NT2/D1 (cell line): ENCODE data around the gene SLC19A1.

Experiments
- DNase-seq: peaks from one replicate; pipeline ENCODE4 v3.0.0-alpha.2; 2011; ENCODE audit warnings: low read depth, low spot score
- H3K27me3 ChIP-seq: 2 replicates; pipeline ENCODE4 v1.6.0; 2011; ENCODE audit warnings: mild to moderate bottlenecking; ENCODE audit not compliant: insufficient read length, insufficient read depth
- H3K36me3 ChIP-seq: 2 replicates; pipeline ENCODE4 v1.6.1; 2011; ENCODE audit warnings: mild to moderate bottlenecking, low read length, mixed read lengths; ENCODE audit not compliant: insufficient read depth, insufficient read length
- H3K4me1 ChIP-seq: 2 replicates; pipeline ENCODE4 v1.5.1; 2011; ENCODE audit not compliant: insufficient read depth, insufficient read length
- H3K4me3 ChIP-seq: 2 replicates; pipeline ENCODE4 v1.5.1; 2011; ENCODE audit warnings: low read depth; ENCODE audit not compliant: insufficient read length
- H3K9ac ChIP-seq: 2 replicates; pipeline ENCODE4 v1.6.0; 2011; ENCODE audit warnings: low read depth; ENCODE audit not compliant: insufficient read length
- H3K9me3 ChIP-seq: 2 replicates; pipeline ENCODE4 v1.5.1; 2011; ENCODE audit warnings: mild to moderate bottlenecking, low read length; ENCODE audit not compliant: insufficient read depth
- SUZ12 ChIP-seq: IDR thresholded peaks from 2 replicates; pipeline ENCODE4 v1.6.1; 2011; ENCODE audit not compliant: insufficient read length, insufficient read depth; ENCODE audit errors: extremely low read depth
- YY1 ChIP-seq: IDR thresholded peaks from 2 replicates; pipeline ENCODE4 v1.6.1; 2011; ENCODE audit not compliant: insufficient read length, insufficient read depth
- ZNF274 ChIP-seq: IDR thresholded peaks from 2 replicates; pipeline ENCODE4 v1.6.1; 2011; ENCODE audit warnings: mild to moderate bottlenecking, low read depth, low read length

SLC19A1 gene

GRCh38 chr21:45460011-45460565, 82.2 kb downstream of the SLC19A1 start:
- no peak for TF ChIP-seq ZNF274
- no peak for TF ChIP-seq YY1
- TF ChIP-seq SUZ12: no peak
- Histone ChIP-seq H3K27me3 (no peaks in the 10 kb centered on the region), H3K4me3 (no peak overlapping the region), H3K9me3 (peaks cover 14% of the 10 kb centered on the region), H3K36me3 (peaks cover 98% of the 10 kb centered on the region), H3K4me1 (peaks cover 26% of the 10 kb centered on the region), H3K9ac (no peak overlapping the region)
- no peak for DNase-seq

GRCh38 chr21:45459171-45460010, 82.8 kb downstream of the SLC19A1 start:
- DNase-seq: no peak
- Histone ChIP-seq H3K9ac (no peak overlapping the region), H3K36me3 (peaks cover 97% of the 10 kb centered on the region), H3K4me1 (peaks cover 33% of the 10 kb centered on the region), H3K27me3 (no peaks in the 10 kb centered on the region), H3K9me3 (peaks cover 14% of the 10 kb centered on the region), H3K4me3 (no peak overlapping the region)
- no peak for TF ChIP-seq YY1
- TF ChIP-seq SUZ12: no peak
- no peak for TF ChIP-seq ZNF274

- no peaks in the 10 kb centered on the region for H3K27me3 ChIP-seq
- peaks cover 14% of the 10 kb centered on the region for H3K9me3 ChIP-seq
- peaks cover 96% of the 10 kb centered on the region for H3K36me3 ChIP-seq
- no peak for DNase-seq
- no peak overlapping the region for H3K4me3 ChIP-seq
- H3K9ac ChIP-seq: no peak overlapping the region
- H3K4me1 ChIP-seq: peaks cover 39% of the 10 kb centered on the region
- no peak for TF ChIP-seq YY1
- TF ChIP-seq ZNF274: no peak
- no peak for TF ChIP-seq SUZ12
Measured at GRCh38 chr21:45458281-45459170, 83.7 kb downstream of the SLC19A1 start.

GRCh38 chr21:45457832-45458172, 84.4 kb downstream of the SLC19A1 start:
- peak overlapping the region; percentile 33 for H3K9ac ChIP-seq

GRCh38 chr21:45457161-45457831, 84.9 kb downstream of the SLC19A1 start:
- no peak for DNase-seq
- H3K4me3 ChIP-seq: no peak overlapping the region
- TF ChIP-seq YY1 (no peak), SUZ12 (no peak), ZNF274 (no peak)
- H3K9me3 ChIP-seq: peaks cover 19% of the 10 kb centered on the region
- peaks cover 93% of the 10 kb centered on the region for H3K36me3 ChIP-seq
- H3K4me1 ChIP-seq: peaks cover 44% of the 10 kb centered on the region
- peak overlapping the region; percentile 33 for H3K9ac ChIP-seq
- H3K27me3 ChIP-seq: no peaks in the 10 kb centered on the region

More at GRCh38 chr21:45457832-45458172, 84.4 kb downstream of the SLC19A1 start:
- Histone ChIP-seq H3K9me3 (peaks cover 14% of the 10 kb centered on the region), H3K27me3 (no peaks in the 10 kb centered on the region), H3K36me3 (peaks cover 95% of the 10 kb centered on the region), H3K4me3 (no peak overlapping the region), H3K4me1 (peaks cover 44% of the 10 kb centered on the region)
- TF ChIP-seq SUZ12: no peak
- TF ChIP-seq YY1: no peak
- TF ChIP-seq ZNF274: no peak
- DNase-seq: no peak

GRCh38 chr21:45456584-45457160, 85.6 kb downstream of the SLC19A1 start:
- peaks cover 44% of the 10 kb centered on the region for H3K4me1 ChIP-seq
- H3K9me3 ChIP-seq: peaks cover 18% of the 10 kb centered on the region
- DNase-seq: no peak
- no peak overlapping the region for H3K4me3 ChIP-seq
- H3K36me3 ChIP-seq: peaks cover 93% of the 10 kb centered on the region
- H3K27me3 ChIP-seq: no peaks in the 10 kb centered on the region
- H3K9ac ChIP-seq: peak overlapping the region; percentile 33
- no peak for TF ChIP-seq ZNF274
- TF ChIP-seq SUZ12: no peak
- no peak for TF ChIP-seq YY1
